Measurements from ENCODE around the gene CD44.

The CD44 gene

GRCh38 chr11:35211952-35212351, 73.0 kb downstream of the CD44 start:
- TF ChIP-seq CTCF (IDR thresholded peaks at IDR 0.05; ENCODE audit: control insufficient read depth, insufficient read depth, low read depth, low read length, missing control alignments), result no peak
- DNase-seq (ENCODE audit: low read depth), result no peak
- no peak overlapping the region for H3K4me3 ChIP-seq (ENCODE audit: control insufficient read depth, low read depth, low read length)

GRCh38 chr11:35214226-35214770, 75.3 kb downstream of the CD44 start:
- H3K4me3 ChIP-seq (ENCODE audit: control insufficient read depth, low read depth, low read length), result no peak overlapping the region
- TF ChIP-seq CTCF (IDR thresholded peaks at IDR 0.05; ENCODE audit: control insufficient read depth, insufficient read depth, low read depth, low read length, missing control alignments), result no peak
- DNase-seq (ENCODE audit: low read depth), result no peak

- no peak for TF ChIP-seq CTCF (IDR thresholded peaks at IDR 0.05; ENCODE audit: control insufficient read depth, insufficient read depth, low read depth, low read length, missing control alignments)
- peak; percentile 88 for DNase-seq (ENCODE audit: low read depth)
These were observed 75.8 kb downstream of the CD44 start for GRCh38 chr11:35214792-35215193.

GRCh38 chr11:35215945-35216344, 77.0 kb downstream of the CD44 start:
- TF ChIP-seq CTCF (IDR thresholded peaks at IDR 0.05; ENCODE audit: control insufficient read depth, insufficient read depth, low read depth, low read length, missing control alignments), result no peak
- no peak overlapping the region for H3K4me3 ChIP-seq (ENCODE audit: control insufficient read depth, low read depth, low read length)
- no peak for DNase-seq (ENCODE audit: low read depth)

More at GRCh38 chr11:35214792-35215193, 75.8 kb downstream of the CD44 start:
- H3K4me3 ChIP-seq (ENCODE audit: control insufficient read depth, low read depth, low read length), result no peak overlapping the region

- no peak for TF ChIP-seq CTCF (IDR thresholded peaks at IDR 0.05; ENCODE audit: control insufficient read depth, insufficient read depth, low read depth, low read length, missing control alignments)
- H3K4me3 ChIP-seq (ENCODE audit: control insufficient read depth, low read depth, low read length), result no peak overlapping the region
- DNase-seq (ENCODE audit: low read depth), result no peak
These were observed 78.1 kb downstream of the CD44 start for GRCh38 chr11:35216962-35217678.

- H3K4me3 ChIP-seq (ENCODE audit: control insufficient read depth, low read depth, low read length), result no peak overlapping the region
- DNase-seq (ENCODE audit: low read depth), result peak; percentile 51
- no peak for TF ChIP-seq CTCF (IDR thresholded peaks at IDR 0.05; ENCODE audit: control insufficient read depth, insufficient read depth, low read depth, low read length, missing control alignments)
These were observed 80.0 kb downstream of the CD44 start for GRCh38 chr11:35218956-35219355.
